HCT116 (cell line): ENCODE measurements around the gene HDAC7. TPM values are rescaled to one million over a fixed set of nuclear protein-coding genes. Genes with fewer than 3 reads are reported as not detected.

Source experiments
- ATAC-seq: fragments of 200-7000 bp; cut with Tn5 transposase; 2 replicates; pipeline ENCODE4 v1.9.1; 2020; ENCODE audit warnings: mild to moderate bottlenecking, moderate library complexity
- BruUV-seq: library from RNA; stranded (reverse); fragments of 400-500 nt; replicated peaks from 2 replicates; lab custom pipeline; 2021; lab: Mats Ljungman, UMichigan
- CTCF ChIA-PET: fragments of 300-600 bp; sonication (Branson Sonifier 250); formaldehyde crosslinking; loops from one replicate; lab custom pipeline; 2021; ENCODE audit warnings: antibody characterized with exemption; lab: Charles Lee
- POLR2A ChIA-PET: fragments of 300-600, 350-600 bp; sonication (Branson Sonifier 250); formaldehyde crosslinking; loops from one replicate; lab custom pipeline; 2021; ENCODE audit warnings: antibody characterized with exemption; lab: Charles Lee
- RAD21 ChIA-PET, 2 experiments: fragments of 300-600 bp; sonication (Branson Sonifier 250); formaldehyde crosslinking; loops; one replicate each; lab custom pipeline; 2023; ENCODE audit warnings: low total read pairs in 2 of 2; ENCODE audit not compliant: uncharacterized antibody in 2 of 2, unreplicated experiment in 2 of 2, low non-redundant PET in 1 of 2; lab: Charles Lee
- DNase-seq: peaks from one replicate; pipeline ENCODE4 v3.0.0-alpha.2; 2010; ENCODE audit warnings: low read depth, low spot score
- H2AFZ ChIP-seq: fragments of 200-600 bp; shearing (Covaris generic), sonication (generic); 2 replicates; pipeline ENCODE4 v1.6.1; 2017; ENCODE audit warnings: low read depth, mixed run types, mixed read lengths, antibody characterized with exemption, low read length; ENCODE audit not compliant: poor library complexity, severe bottlenecking
- H3K27ac ChIP-seq: 2 replicates; pipeline ENCODE4 v1.5.1; 2012; ENCODE audit warnings: low read depth, low read length
- H3K27me3 ChIP-seq: fragments of 200-600 bp; sonication (generic); 2 replicates; pipeline ENCODE4 v1.6.1; 2016; ENCODE audit warnings: mixed run types, low read length, mixed read lengths; ENCODE audit not compliant: insufficient read depth
- H3K36me3 ChIP-seq, 2 experiments: fragments of 200-500 bp in 1 of 2; fragments of 200-600 bp in 1 of 2; sonication (Bioruptor generic) in 1 of 2; sonication (generic) in 1 of 2; 2 replicates each; pipeline versions ENCODE4 v1.5.1 to v1.6.1; 2014 to 2016; ENCODE audit warnings: low read length in 2 of 2, inconsistent platforms in 1 of 2, mixed read lengths in 1 of 2, mixed run types in 1 of 2; ENCODE audit not compliant: insufficient read depth in 2 of 2, control insufficient read depth in 1 of 2
- H3K4me1 ChIP-seq, 2 experiments: fragments of 200-600 bp in 1 of 2; sonication (generic) in 1 of 2; 2 replicates each; pipeline versions ENCODE4 v1.5.1 to v1.6.1; 2012 to 2017; ENCODE audit warnings: low read length in 2 of 2, inconsistent platforms in 1 of 2, mild to moderate bottlenecking in 1 of 2, mixed read lengths in 1 of 2, mixed run types in 1 of 2, moderate library complexity in 1 of 2; ENCODE audit not compliant: insufficient read depth in 2 of 2, control insufficient read depth in 1 of 2
- H3K4me2 ChIP-seq: fragments of 200-600 bp; sonication (generic); 2 replicates; pipeline ENCODE4 v1.6.1; 2017; ENCODE audit warnings: mixed run types, low read length, mixed read lengths
- H3K4me3 ChIP-seq, 2 experiments: fragments of 200-600 bp in 1 of 2; sonication (generic) in 1 of 2; replicated peaks in 1 of 2; 2 replicates each; pipeline ENCODE4 v1.5.1; 2011 to 2016; ENCODE audit warnings: low read length in 2 of 2, control low read depth in 1 of 2, low read depth in 1 of 2, mild to moderate bottlenecking in 1 of 2, mixed read lengths in 1 of 2, mixed run types in 1 of 2
- H3K79me2 ChIP-seq: fragments of 200-600 bp; sonication (generic); 2 replicates; pipeline ENCODE4 v1.6.1; 2017; ENCODE audit warnings: mild to moderate bottlenecking, mixed run types, low read length, moderate library complexity, mixed read lengths; ENCODE audit not compliant: insufficient read depth
- H3K9ac ChIP-seq: fragments of 200-600 bp; sonication (generic); 2 replicates; pipeline ENCODE4 v1.6.1; 2016; ENCODE audit warnings: low read length, mixed read lengths
- H3K9me2 ChIP-seq: fragments of 200-600 bp; sonication (generic), shearing (Covaris generic); 2 replicates; pipeline ENCODE4 v1.6.1; 2017; ENCODE audit warnings: mixed run types, mild to moderate bottlenecking, moderate library complexity; ENCODE audit not compliant: insufficient read depth
- H3K9me3 ChIP-seq, 2 experiments: fragments of 200-500 bp in 1 of 2; fragments of 200-600 bp in 1 of 2; sonication (Bioruptor generic) in 1 of 2; sonication (generic) in 1 of 2; 2 replicates each; pipeline ENCODE4 v1.6.1; 2014 to 2017; ENCODE audit warnings: low read length in 2 of 2, mixed read lengths in 2 of 2, inconsistent platforms in 1 of 2, low read depth in 1 of 2, mild to moderate bottlenecking in 1 of 2, mixed run types in 1 of 2, moderate library complexity in 1 of 2; ENCODE audit not compliant: control insufficient read depth in 1 of 2, insufficient read depth in 1 of 2
- H4K20me1 ChIP-seq: fragments of 200-600 bp; sonication (generic), shearing (Covaris generic); 2 replicates; pipeline ENCODE4 v1.6.1; 2017; ENCODE audit warnings: mixed run types, mild to moderate bottlenecking, moderate library complexity; ENCODE audit not compliant: insufficient read depth
- CBX3 ChIP-seq: IDR thresholded peaks from 2 replicates; pipeline ENCODE4 v1.6.1; 2012; ENCODE audit warnings: low read depth
- CEBPB ChIP-seq: IDR thresholded peaks from 2 replicates; pipeline ENCODE4 v1.6.1; 2012; ENCODE audit warnings: low read depth
- ELF1 ChIP-seq: IDR thresholded peaks from 2 replicates; pipeline ENCODE4 v1.6.1; 2012; ENCODE audit warnings: low read depth, borderline replicate concordance
- EZH2 ChIP-seq: fragments of 200-600 bp; sonication (generic); IDR thresholded peaks from 2 replicates; pipeline ENCODE4 v1.6.1; 2017; ENCODE audit warnings: antibody characterized with exemption, mixed run types
- EZH2phosphoT487 ChIP-seq: fragments of 200-600 bp; IDR thresholded peaks from 2 replicates; pipeline ENCODE4 v1.6.1; 2018; ENCODE audit warnings: antibody characterized with exemption, borderline replicate concordance
- FOSL1 ChIP-seq: IDR thresholded peaks from 2 replicates; pipeline ENCODE4 v1.6.1; 2012; ENCODE audit warnings: low read depth
- SIN3A ChIP-seq: IDR thresholded peaks from 2 replicates; pipeline ENCODE4 v1.6.1; 2012; ENCODE audit warnings: low read depth
- SRF ChIP-seq: IDR thresholded peaks from 2 replicates; pipeline ENCODE4 v1.6.1; 2012; ENCODE audit warnings: low read depth
- TCF7L2 ChIP-seq: IDR thresholded peaks from 2 replicates; pipeline ENCODE4 v1.7.0; 2011; ENCODE audit warnings: borderline replicate concordance, inconsistent platforms; ENCODE audit not compliant: insufficient read depth, insufficient read length; ENCODE audit errors: extremely low read depth
- ZFX ChIP-seq: fragments of 450-650 bp; IDR thresholded peaks from 2 replicates; pipeline ENCODE4 v1.6.1; 2017
- ZNF274 ChIP-seq: fragments of 200-500 bp; sonication (Bioruptor generic); IDR thresholded peaks from 2 replicates; pipeline ENCODE4 v1.6.1; 2014; ENCODE audit warnings: mild to moderate bottlenecking, low read depth, low read length, inconsistent platforms
- intact Hi-C: fragments of 100-400 bp; cut with micrococcal nuclease; formaldehyde crosslinking; loops from 2 replicates; pipeline ENCODE4 v1.10.0; 2022
- total RNA-seq: library from RNA; stranded (reverse); gene quantifications from one replicate; pipeline ENCODE4 v1.2.1, GENCODE V29; 2021; ENCODE audit not compliant: unreplicated experiment
- TF ChIP-seq, protein P1 (sequence below): IDR thresholded peaks from 2 replicates; pipeline ENCODE4 v1.6.1; 2012
- TF ChIP-seq, protein P2 (sequence below): IDR thresholded peaks from 2 replicates; pipeline ENCODE4 v1.6.1; 2012; ENCODE audit warnings: low read depth
- TF ChIP-seq, protein P3 (sequence below): IDR thresholded peaks from 2 replicates; pipeline ENCODE4 v1.6.1; 2012
- TF ChIP-seq, protein P4 (sequence below), 3 experiments: fragments of 200-600 bp in 1 of 3; sonication (generic) in 1 of 3; IDR thresholded peaks in 2 of 3; conservative IDR thresholded peaks in 1 of 3; 2 replicates each; pipeline ENCODE4 v1.5.1; 2012 to 2017; ENCODE audit warnings: low read depth in 2 of 3, low read length in 2 of 3, antibody characterized with exemption in 1 of 3, borderline replicate concordance in 1 of 3, control low read depth in 1 of 3, mild to moderate bottlenecking in 1 of 3, mixed read lengths in 1 of 3, mixed run types in 1 of 3, moderate library complexity in 1 of 3; ENCODE audit not compliant: insufficient read depth in 1 of 3

Gene HDAC7
- total RNA-seq, 1 experiment from 2014 or later = 38.1 TPM

DNA sequence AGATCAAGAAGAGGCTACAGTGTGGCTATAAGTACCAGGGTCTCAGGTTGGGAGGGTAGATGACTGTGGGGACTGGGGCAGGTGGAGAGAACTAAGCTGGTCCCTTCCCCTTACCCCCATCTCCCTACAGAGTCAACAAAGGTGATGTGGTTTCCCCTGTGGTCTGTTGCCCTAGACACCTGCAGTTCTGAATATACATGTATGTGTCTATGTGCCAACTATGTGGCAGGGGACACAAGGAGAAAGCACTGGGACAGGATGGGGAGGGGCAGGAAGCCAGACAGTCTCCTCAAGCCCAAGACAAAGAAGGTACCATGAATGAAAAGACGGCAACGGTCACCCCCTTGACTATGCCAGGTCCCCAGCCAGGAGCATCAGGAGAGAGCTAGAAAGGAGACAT lies 4.5 kb upstream of the HDAC7 start:
- Histone ChIP-seq H2AFZ (no peak overlapping the region), H3K79me2 (peaks cover 6% of the 10 kb centered on the region; the same call in 1 of the 2 replicates), H3K4me1 (peaks cover 38 to 56% of the 10 kb centered on the region in 2 experiments), H3K9me3 (no peaks in the 10 kb centered on the region), H3K4me2 (no peak overlapping the region), H3K4me3 (no peak overlapping the region), H3K9me2 (no peaks in the 10 kb centered on the region), H3K27ac (no peak overlapping the region), H3K27me3 (no peaks in the 10 kb centered on the region), H3K36me3 (no peaks in the 10 kb centered on the region), H3K9ac (no peak overlapping the region), H4K20me1 (no peaks in the 10 kb centered on the region)
- intact Hi-C loops = no loop called here
- ATAC-seq (no peak), DNase-seq (no peak)
- TF ChIP-seq EZH2 (no peak), CEBPB (no peak), SIN3A (no peak), ZFX (no peak)
- TF ChIP-seq, protein P1, sequence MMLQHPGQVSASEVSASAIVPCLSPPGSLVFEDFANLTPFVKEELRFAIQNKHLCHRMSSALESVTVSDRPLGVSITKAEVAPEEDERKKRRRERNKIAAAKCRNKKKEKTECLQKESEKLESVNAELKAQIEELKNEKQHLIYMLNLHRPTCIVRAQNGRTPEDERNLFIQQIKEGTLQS = no peak
- ChIA-PET POLR2A (no interaction called here), RAD21 (no interaction called here), CTCF (no interaction called here)
- no TSS peak for BruUV-seq

DNA sequence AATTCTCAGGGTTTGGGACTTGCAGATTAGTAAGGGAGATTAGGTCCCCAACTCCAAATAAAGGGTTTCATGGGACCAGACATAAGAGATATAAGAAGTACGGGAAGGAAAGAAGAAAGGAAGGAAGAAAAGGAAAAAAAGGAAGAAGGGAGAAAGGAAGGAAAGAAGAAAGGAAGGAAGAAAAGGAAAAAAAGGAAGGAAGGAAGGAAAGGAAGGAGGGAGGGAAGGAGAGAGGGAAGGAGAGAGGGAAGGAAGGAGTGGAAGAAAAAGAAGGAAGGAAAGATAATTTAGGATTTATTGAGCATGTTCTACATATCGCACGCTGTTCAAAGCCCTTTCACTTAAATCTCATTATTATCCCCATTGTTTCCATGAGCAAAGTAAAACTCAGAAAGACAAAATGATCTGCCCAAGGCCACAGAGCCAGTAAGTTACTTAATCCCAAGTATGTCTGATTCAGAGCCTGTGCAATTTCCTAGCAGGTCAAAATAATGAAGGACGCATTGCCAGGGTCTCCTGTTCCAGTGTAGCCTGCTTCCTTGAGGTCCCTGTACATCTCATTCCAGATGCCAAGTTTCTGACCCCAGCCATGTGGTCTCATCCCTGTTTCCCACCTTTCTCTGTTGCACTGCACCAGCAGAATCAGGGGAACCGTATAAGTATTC lies 3.9 kb upstream of the HDAC7 start:
- Histone ChIP-seq H3K4me3 (no peak overlapping the region), H3K4me1 (peaks cover 35 to 54% of the 10 kb centered on the region in 2 experiments), H4K20me1 (no peaks in the 10 kb centered on the region), H3K9me2 (no peaks in the 10 kb centered on the region), H3K27me3 (no peaks in the 10 kb centered on the region), H2AFZ (no peak overlapping the region), H3K9me3 (no peaks in the 10 kb centered on the region), H3K27ac (no peak overlapping the region), H3K79me2 (peaks cover 12% of the 10 kb centered on the region), H3K36me3 (no peaks in the 10 kb centered on the region), H3K9ac (no peak overlapping the region), H3K4me2 (no peak overlapping the region)
- no peak for ATAC-seq
- ChIA-PET RAD21 (no interaction called here), CTCF (no interaction called here), POLR2A (no interaction called here)
- no peak for DNase-seq
- intact Hi-C loops = no loop called here
- BruUV-seq = no TSS peak
- TF ChIP-seq EZH2phosphoT487 (no peak), ZNF274 (no peak), SRF (no peak), ELF1 (no peak), CBX3 (no peak), FOSL1 (no peak), CEBPB (no peak), TCF7L2 (no peak)
- TF ChIP-seq, protein P2, sequence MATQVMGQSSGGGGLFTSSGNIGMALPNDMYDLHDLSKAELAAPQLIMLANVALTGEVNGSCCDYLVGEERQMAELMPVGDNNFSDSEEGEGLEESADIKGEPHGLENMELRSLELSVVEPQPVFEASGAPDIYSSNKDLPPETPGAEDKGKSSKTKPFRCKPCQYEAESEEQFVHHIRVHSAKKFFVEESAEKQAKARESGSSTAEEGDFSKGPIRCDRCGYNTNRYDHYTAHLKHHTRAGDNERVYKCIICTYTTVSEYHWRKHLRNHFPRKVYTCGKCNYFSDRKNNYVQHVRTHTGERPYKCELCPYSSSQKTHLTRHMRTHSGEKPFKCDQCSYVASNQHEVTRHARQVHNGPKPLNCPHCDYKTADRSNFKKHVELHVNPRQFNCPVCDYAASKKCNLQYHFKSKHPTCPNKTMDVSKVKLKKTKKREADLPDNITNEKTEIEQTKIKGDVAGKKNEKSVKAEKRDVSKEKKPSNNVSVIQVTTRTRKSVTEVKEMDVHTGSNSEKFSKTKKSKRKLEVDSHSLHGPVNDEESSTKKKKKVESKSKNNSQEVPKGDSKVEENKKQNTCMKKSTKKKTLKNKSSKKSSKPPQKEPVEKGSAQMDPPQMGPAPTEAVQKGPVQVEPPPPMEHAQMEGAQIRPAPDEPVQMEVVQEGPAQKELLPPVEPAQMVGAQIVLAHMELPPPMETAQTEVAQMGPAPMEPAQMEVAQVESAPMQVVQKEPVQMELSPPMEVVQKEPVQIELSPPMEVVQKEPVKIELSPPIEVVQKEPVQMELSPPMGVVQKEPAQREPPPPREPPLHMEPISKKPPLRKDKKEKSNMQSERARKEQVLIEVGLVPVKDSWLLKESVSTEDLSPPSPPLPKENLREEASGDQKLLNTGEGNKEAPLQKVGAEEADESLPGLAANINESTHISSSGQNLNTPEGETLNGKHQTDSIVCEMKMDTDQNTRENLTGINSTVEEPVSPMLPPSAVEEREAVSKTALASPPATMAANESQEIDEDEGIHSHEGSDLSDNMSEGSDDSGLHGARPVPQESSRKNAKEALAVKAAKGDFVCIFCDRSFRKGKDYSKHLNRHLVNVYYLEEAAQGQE = no peak
- TF ChIP-seq, protein P3, sequence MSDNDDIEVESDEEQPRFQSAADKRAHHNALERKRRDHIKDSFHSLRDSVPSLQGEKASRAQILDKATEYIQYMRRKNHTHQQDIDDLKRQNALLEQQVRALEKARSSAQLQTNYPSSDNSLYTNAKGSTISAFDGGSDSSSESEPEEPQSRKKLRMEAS = no peak
- TF ChIP-seq, protein P4, sequence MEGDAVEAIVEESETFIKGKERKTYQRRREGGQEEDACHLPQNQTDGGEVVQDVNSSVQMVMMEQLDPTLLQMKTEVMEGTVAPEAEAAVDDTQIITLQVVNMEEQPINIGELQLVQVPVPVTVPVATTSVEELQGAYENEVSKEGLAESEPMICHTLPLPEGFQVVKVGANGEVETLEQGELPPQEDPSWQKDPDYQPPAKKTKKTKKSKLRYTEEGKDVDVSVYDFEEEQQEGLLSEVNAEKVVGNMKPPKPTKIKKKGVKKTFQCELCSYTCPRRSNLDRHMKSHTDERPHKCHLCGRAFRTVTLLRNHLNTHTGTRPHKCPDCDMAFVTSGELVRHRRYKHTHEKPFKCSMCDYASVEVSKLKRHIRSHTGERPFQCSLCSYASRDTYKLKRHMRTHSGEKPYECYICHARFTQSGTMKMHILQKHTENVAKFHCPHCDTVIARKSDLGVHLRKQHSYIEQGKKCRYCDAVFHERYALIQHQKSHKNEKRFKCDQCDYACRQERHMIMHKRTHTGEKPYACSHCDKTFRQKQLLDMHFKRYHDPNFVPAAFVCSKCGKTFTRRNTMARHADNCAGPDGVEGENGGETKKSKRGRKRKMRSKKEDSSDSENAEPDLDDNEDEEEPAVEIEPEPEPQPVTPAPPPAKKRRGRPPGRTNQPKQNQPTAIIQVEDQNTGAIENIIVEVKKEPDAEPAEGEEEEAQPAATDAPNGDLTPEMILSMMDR (IDR thresholded peaks at IDR 0.05 in 2 of 3, conservative IDR thresholded peaks at IDR 0.05 in 1 of 3; ENCODE audit: borderline replicate concordance in 1 of 3, insufficient read depth in 1 of 3, low read depth in 2 of 3, low read length in 2 of 3) = no peak
